H1 (cell line): ENCODE data around the gene SPOPL. TPM values are rescaled to one million over a fixed set of nuclear protein-coding genes. Genes with fewer than 3 reads are reported as not detected.

Source experiments
- CTCF ChIA-PET: fragments of 300-600 bp; sonication (Branson Sonifier 250); formaldehyde crosslinking; loops from one replicate; lab custom pipeline; 2021; ENCODE audit not compliant: partially characterized antibody; lab: Charles Lee
- POLR2A ChIA-PET: fragments of 300-600 bp; sonication (Branson Sonifier 250); formaldehyde crosslinking; loops from one replicate; lab custom pipeline; 2021; ENCODE audit warnings: inconsistent platforms; ENCODE audit not compliant: partially characterized antibody; lab: Charles Lee
- DNase-seq, 2 experiments: peaks; one replicate each; pipeline versions ENCODE4 v3.0.0 to v3.0.0-alpha.2; 2010 to 2022; ENCODE audit warnings: low spot score in 2 of 2, low read depth in 1 of 2, mixed read lengths in 1 of 2
- FAIRE-seq: peaks from 2 replicates; lab custom pipeline; 2011; peaks lifted over from hg19 to GRCh38; lab: Jason Lieb, UNC
- H2AFZ ChIP-seq: 2 replicates; pipeline ENCODE4 v1.8.1; 2012; ENCODE audit warnings: low read length, inconsistent platforms
- H2AK5ac ChIP-seq: 2 replicates; pipeline ENCODE4 v1.6.1; 2013; ENCODE audit warnings: low read depth, low read length
- H2BK120ac ChIP-seq: replicated peaks from 2 replicates; pipeline ENCODE3; 2013; ENCODE audit warnings: low read depth, low read length, inconsistent platforms
- H2BK12ac ChIP-seq: 2 replicates; pipeline ENCODE4 v1.6.1; 2013; ENCODE audit warnings: low read depth, low read length
- H2BK15ac ChIP-seq: 2 replicates; pipeline ENCODE4 v1.6.1; 2013; ENCODE audit warnings: low read length
- H2BK20ac ChIP-seq: 2 replicates; pipeline ENCODE4 v1.6.1; 2013; ENCODE audit warnings: low read length
- H2BK5ac ChIP-seq: 2 replicates; pipeline ENCODE4 v1.6.1; 2013; ENCODE audit warnings: low read depth, low read length
- H3K14ac ChIP-seq: 2 replicates; pipeline ENCODE4 v1.6.1; 2013; ENCODE audit warnings: inconsistent platforms; ENCODE audit not compliant: insufficient read length
- H3K18ac ChIP-seq: 2 replicates; pipeline ENCODE4 v1.6.1; 2013; ENCODE audit warnings: low read length; ENCODE audit errors: extremely low read depth
- H3K23ac ChIP-seq: 2 replicates; pipeline ENCODE4 v1.6.1; 2013; ENCODE audit warnings: inconsistent platforms; ENCODE audit not compliant: insufficient read length
- H3K23me2 ChIP-seq: 2 replicates; pipeline ENCODE4 v1.6.1; 2013; ENCODE audit warnings: low read depth, low read length
- H3K27ac ChIP-seq: 2 replicates; pipeline ENCODE4 v1.6.1; 2011; ENCODE audit warnings: low read depth, low read length, inconsistent platforms
- H3K27me3 ChIP-seq, 4 experiments: replicated peaks in 1 of 4; 1 replicate in 1 of 4; 2 replicates in 3 of 4; pipeline versions ENCODE4 v1.6.1 to v1.8.1; 2011 to 2013; ENCODE audit warnings: low read length in 3 of 4, mild to moderate bottlenecking in 3 of 4, inconsistent platforms in 2 of 4, mixed read lengths in 2 of 4, moderate library complexity in 1 of 4; ENCODE audit not compliant: control insufficient read depth in 3 of 4, insufficient read depth in 3 of 4; ENCODE audit errors: extremely low read depth in 1 of 4
- H3K36me3 ChIP-seq, 4 experiments: 2 replicates each; pipeline versions ENCODE4 v1.6.1 to v1.8.1; 2011 to 2013; ENCODE audit warnings: mild to moderate bottlenecking in 4 of 4, low read length in 3 of 4, moderate library complexity in 2 of 4, control low read depth in 1 of 4, inconsistent platforms in 1 of 4; ENCODE audit not compliant: insufficient read depth in 4 of 4, control insufficient read depth in 2 of 4
- H3K4ac ChIP-seq: replicated peaks from 2 replicates; pipeline ENCODE3; 2013; ENCODE audit warnings: low read length, low read depth, mixed read lengths, inconsistent platforms; ENCODE audit not compliant: insufficient read length
- H3K4me1 ChIP-seq, 4 experiments: replicated peaks in 1 of 4; 1 replicate in 1 of 4; 2 replicates in 3 of 4; pipeline versions ENCODE4 v1.6.1 to v1.8.1; 2011 to 2013; ENCODE audit warnings: low read length in 3 of 4, inconsistent platforms in 2 of 4, mixed read lengths in 1 of 4; ENCODE audit not compliant: insufficient read depth in 4 of 4, control insufficient read depth in 3 of 4
- H3K4me2 ChIP-seq, 2 experiments: 2 replicates each; pipeline versions ENCODE4 v1.6.1 to v1.8.1; 2011 to 2013; ENCODE audit warnings: low read depth in 2 of 2, low read length in 2 of 2, control low read depth in 1 of 2, inconsistent platforms in 1 of 2, mild to moderate bottlenecking in 1 of 2; ENCODE audit not compliant: insufficient read depth in 1 of 2
- H3K4me3 ChIP-seq, 4 experiments: fragments of 200-600, 300-600 bp in 1 of 4; sonication (generic), shearing (Covaris generic), sonication (Bioruptor Twin) in 1 of 4; 2 replicates each; pipeline versions ENCODE4 v1.5.1 to v1.8.1; 2011 to 2016; ENCODE audit warnings: low read length in 4 of 4, low read depth in 3 of 4, control low read depth in 2 of 4, inconsistent platforms in 2 of 4, mild to moderate bottlenecking in 2 of 4, mixed read lengths in 1 of 4, moderate library complexity in 1 of 4; ENCODE audit not compliant: insufficient read depth in 2 of 4; ENCODE audit errors: extremely low read depth in 1 of 4
- H3K56ac ChIP-seq: replicated peaks from 2 replicates; pipeline ENCODE3; 2013; ENCODE audit warnings: low read depth, mild to moderate bottlenecking, mixed read lengths, low read length, inconsistent platforms; ENCODE audit not compliant: insufficient read length
- H3K79me1 ChIP-seq: 2 replicates; pipeline ENCODE4 v1.6.1; 2013; ENCODE audit warnings: low read depth, low read length, control low read depth
- H3K79me2 ChIP-seq, 2 experiments: 2 replicates each; pipeline versions ENCODE4 v1.6.1 to v1.8.1; 2012 to 2013; ENCODE audit warnings: low read length in 2 of 2, mild to moderate bottlenecking in 2 of 2, inconsistent platforms in 1 of 2; ENCODE audit not compliant: insufficient read depth in 2 of 2, control insufficient read depth in 1 of 2
- H3K9ac ChIP-seq, 4 experiments: replicated peaks in 1 of 4; 1 replicate in 1 of 4; 2 replicates in 3 of 4; pipeline versions ENCODE4 v1.6.1 to v1.8.1; 2011 to 2013; ENCODE audit warnings: low read depth in 3 of 4, low read length in 3 of 4, control low read depth in 2 of 4, mild to moderate bottlenecking in 2 of 4, moderate library complexity in 2 of 4, inconsistent platforms in 1 of 4; ENCODE audit errors: extremely low read depth in 1 of 4
- H3K9me3 ChIP-seq, 2 experiments: 2 replicates each; pipeline versions ENCODE4 v1.6.1 to v1.8.1; 2012 to 2013; ENCODE audit warnings: mild to moderate bottlenecking in 2 of 2, moderate library complexity in 2 of 2, control low read depth in 1 of 2, inconsistent platforms in 1 of 2, low read depth in 1 of 2, low read length in 1 of 2, mixed read lengths in 1 of 2; ENCODE audit not compliant: insufficient read depth in 2 of 2
- H4K20me1 ChIP-seq, 2 experiments: replicated peaks in 1 of 2; 2 replicates each; pipeline versions ENCODE3 to v1.8.1; 2011 to 2013; ENCODE audit warnings: inconsistent platforms in 2 of 2, low read length in 2 of 2, mild to moderate bottlenecking in 1 of 2; ENCODE audit not compliant: insufficient read depth in 2 of 2, control insufficient read depth in 1 of 2
- H4K5ac ChIP-seq: 2 replicates; pipeline ENCODE4 v1.6.1; 2013; ENCODE audit warnings: low read length, low read depth, mixed read lengths, inconsistent platforms; ENCODE audit not compliant: insufficient read length
- H4K8ac ChIP-seq: 2 replicates; pipeline ENCODE4 v1.8.0; 2013; ENCODE audit warnings: mild to moderate bottlenecking, moderate library complexity, low read length, inconsistent platforms; ENCODE audit not compliant: insufficient read depth; ENCODE audit errors: extremely low read depth
- H4K91ac ChIP-seq: replicated peaks from 2 replicates; pipeline ENCODE3; 2013; ENCODE audit warnings: low read length, mixed read lengths, inconsistent platforms; ENCODE audit not compliant: insufficient read length
- EP300 ChIP-seq, 2 experiments: IDR thresholded peaks; 1 replicate in 1 of 2; 2 replicates in 1 of 2; pipeline ENCODE4 v1.6.1; 2011 to 2012; ENCODE audit warnings: low read depth in 2 of 2, low read length in 2 of 2, mild to moderate bottlenecking in 2 of 2, borderline replicate concordance in 1 of 2, inconsistent platforms in 1 of 2, moderate library complexity in 1 of 2
- EZH2 ChIP-seq: fragments of 200-600 bp; sonication (generic); IDR thresholded peaks from 2 replicates; pipeline ENCODE4 v1.7.1; 2012; ENCODE audit warnings: low read depth, mild to moderate bottlenecking, moderate library complexity, low read length, inconsistent platforms; ENCODE audit not compliant: severe bottlenecking
- HDAC2 ChIP-seq, 2 experiments: fragments of 300-600 bp in 1 of 2; sonication (generic) in 1 of 2; IDR thresholded peaks; 2 replicates each; pipeline ENCODE4 v1.6.1; 2011 to 2012; ENCODE audit warnings: low read depth in 2 of 2, low read length in 2 of 2, mild to moderate bottlenecking in 2 of 2, moderate library complexity in 2 of 2, borderline replicate concordance in 1 of 2, inconsistent platforms in 1 of 2
- JUN ChIP-seq: IDR thresholded peaks from 2 replicates; pipeline ENCODE4 v1.6.1; 2011; ENCODE audit warnings: low read depth, mild to moderate bottlenecking, improper control_type of control experiment, low read length
- KDM5A ChIP-seq: fragments of 200-600 bp; IDR thresholded peaks from 2 replicates; pipeline ENCODE4 v1.7.1; 2012; ENCODE audit warnings: mild to moderate bottlenecking, low read length, inconsistent platforms, mixed read lengths
- MAFK ChIP-seq: IDR thresholded peaks from 2 replicates; pipeline ENCODE4 v1.6.1; 2012; ENCODE audit warnings: low read depth, mild to moderate bottlenecking, improper control_type of control experiment, low read length
- NRF1 ChIP-seq: IDR thresholded peaks from 2 replicates; pipeline ENCODE4 v1.6.1; 2011; ENCODE audit warnings: mild to moderate bottlenecking, low read depth, low read length, improper control_type of control experiment
- SIX5 ChIP-seq: IDR thresholded peaks from 2 replicates; pipeline ENCODE4 v1.6.1; 2011; ENCODE audit warnings: mild to moderate bottlenecking, low read depth, low read length
- SP2 ChIP-seq: IDR thresholded peaks from 2 replicates; pipeline ENCODE4 v1.6.1; 2012; ENCODE audit warnings: mild to moderate bottlenecking, low read length, inconsistent platforms
- SP4 ChIP-seq: IDR thresholded peaks from 2 replicates; pipeline ENCODE4 v1.6.1; 2012; ENCODE audit warnings: low read length, inconsistent platforms
- TAF7 ChIP-seq: optimal IDR thresholded peaks from 2 replicates; pipeline ENCODE3; 2011; ENCODE audit warnings: low read depth, mild to moderate bottlenecking, inconsistent platforms, low read length, moderate library complexity, borderline replicate concordance
- TEAD4 ChIP-seq: IDR thresholded peaks from 2 replicates; pipeline ENCODE4 v1.6.1; 2012; ENCODE audit warnings: low read depth, low read length, inconsistent platforms, mixed read lengths
- WGBS, 2 experiments: shearing (Covaris generic) in 1 of 2; methylation state at CpG; one replicate each; pipeline versions ENCODE4 v1.1.6 to v1.1.7; 2013 to 2015; ENCODE audit warnings: low lambda C conversion rate in 2 of 2, mixed read lengths in 2 of 2, inconsistent platforms in 1 of 2, low coverage in 1 of 2, missing lambda C conversion rate in 1 of 2; ENCODE audit not compliant: insufficient replicate concordance in 2 of 2, insufficient coverage in 1 of 2, insufficient read length in 1 of 2; ENCODE audit errors: extremely low coverage in 1 of 2, missing lambda C conversion rate in 1 of 2; 5-methylcytosine and 5-hydroxymethylcytosine counted together
- polyA plus RNA-seq, 7 experiments: library from polyadenylated mRNA; depleted of rRNA in 3 of 7; stranded (reverse) in 5 of 7; unstranded in 2 of 7; fragments of >200 nt in 5 of 7; fragments of 200-250 nt in 2 of 7; gene quantifications; 1 replicate in 5 of 7; 2 replicates in 1 of 7; 4 replicates in 1 of 7; pipeline versions ENCODE4 v1.2.1 to v1.2.3, GENCODE V29; 2011 to 2013; ENCODE audit warnings: missing spikeins in 2 of 7, mixed read lengths in 2 of 7
- total RNA-seq: library from RNA; stranded (reverse); fragmentation: NEBNext Ultra II Directional; extraction: Animal tissue kit (Norgen Biotek cat#: 25700); gene quantifications from 2 replicates; pipeline ENCODE4 v1.2.1, GENCODE V29; 2021
- TF ChIP-seq, protein P1 (sequence below): IDR thresholded peaks from 2 replicates; pipeline ENCODE4 v1.6.1; 2012; ENCODE audit warnings: inconsistent platforms

SPOPL gene
- total and polyA plus RNA-seq, 2 of the 8 experiments (the other 6 are each of a cell fraction or from before 2014, with no cell fraction given): 1.9 to 14.5 TPM

DNA sequence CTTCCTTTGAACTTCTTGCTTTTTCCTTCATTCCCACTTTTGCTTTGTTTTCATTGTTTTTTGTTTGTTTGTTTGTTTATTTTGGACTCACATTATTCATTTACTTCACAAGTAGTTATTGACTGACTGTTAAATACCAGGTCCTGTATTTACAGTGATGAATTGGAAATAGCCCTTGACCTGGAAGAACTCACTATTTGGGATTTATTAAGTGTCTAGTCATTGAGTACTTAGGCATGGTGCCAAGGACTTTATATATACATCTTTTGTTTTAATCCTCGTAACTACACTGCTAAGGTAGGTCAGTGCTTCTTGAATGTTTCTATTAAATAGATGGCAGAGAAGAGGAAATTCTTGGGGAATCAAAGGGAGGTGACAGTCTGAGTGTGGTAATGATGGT lies 11.1 kb downstream of the SPOPL start:
- Histone ChIP-seq H3K4ac (no peak overlapping the region), H3K4me1 (peaks cover 4 to 9% (median 4%) of the 10 kb centered on the region in 4 experiments; a peak in 5 of 7 replicates), H2BK20ac (no peak overlapping the region)
- no peak for TF ChIP-seq MAFK
- TF ChIP-seq JUN: no peak
- no peak for TF ChIP-seq EZH2
- TF ChIP-seq TEAD4: no peak
- TF ChIP-seq SP2: no peak
- TF ChIP-seq SP4: no peak
- TF ChIP-seq SIX5: no peak
- TF ChIP-seq NRF1: no peak
- TF ChIP-seq EP300 (IDR thresholded peaks at IDR 0.05; ENCODE audit: borderline replicate concordance in 1 of 2, low read depth in 2 of 2, low read length in 2 of 2): no peak
- TF ChIP-seq KDM5A: no peak
- no peak for TF ChIP-seq TAF7
- TF ChIP-seq, protein P1, sequence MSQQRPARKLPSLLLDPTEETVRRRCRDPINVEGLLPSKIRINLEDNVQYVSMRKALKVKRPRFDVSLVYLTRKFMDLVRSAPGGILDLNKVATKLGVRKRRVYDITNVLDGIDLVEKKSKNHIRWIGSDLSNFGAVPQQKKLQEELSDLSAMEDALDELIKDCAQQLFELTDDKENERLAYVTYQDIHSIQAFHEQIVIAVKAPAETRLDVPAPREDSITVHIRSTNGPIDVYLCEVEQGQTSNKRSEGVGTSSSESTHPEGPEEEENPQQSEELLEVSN: no peak
- no peak for TF ChIP-seq HDAC2 (IDR thresholded peaks at IDR 0.05; ENCODE audit: borderline replicate concordance in 1 of 2, low read depth in 2 of 2, low read length in 2 of 2)

More for the DNA sequence above, 11.1 kb downstream of the SPOPL start:
- FAIRE-seq (no peak), DNase-seq (no peak)
- H3K23me2 ChIP-seq: no peaks in the 10 kb centered on the region
- H2BK120ac ChIP-seq: no peak overlapping the region
- H3K36me3 ChIP-seq: no peaks in the 10 kb centered on the region
- peaks cover 0 to 97% of the 10 kb centered on the region in 2 experiments; a peak in 3 of 4 replicates for H3K79me2 ChIP-seq
- H3K79me1 ChIP-seq: peaks cover 5% of the 10 kb centered on the region; the same call in 1 of the 2 replicates
- H3K23ac ChIP-seq: no peak overlapping the region
- H2BK15ac ChIP-seq: no peak overlapping the region
- no peak overlapping the region for H4K8ac ChIP-seq
- no peak overlapping the region for H3K4me3 ChIP-seq
- no peak overlapping the region for H2AFZ ChIP-seq
- no peaks in the 10 kb centered on the region for H3K27me3 ChIP-seq
- H2BK12ac ChIP-seq: no peak overlapping the region
- H4K5ac ChIP-seq: no peak overlapping the region
- H3K9me3 ChIP-seq: no peaks in the 10 kb centered on the region
- ChIA-PET POLR2A (interaction anchor here (1.2 to 2.3 kb wide), 3 partner anchors 9 to 12 kb away, joined by 3 to 8 read pairs (median 3); partner anchors contain the start of gene SPOPL), CTCF (interaction anchor here (1.5 kb wide), 1 partner anchor 249 kb away, joined by 3 read pairs; no protein-coding TSS in a partner anchor)
- no peak overlapping the region for H3K4me2 ChIP-seq
- H2AK5ac ChIP-seq: no peak overlapping the region
- H3K56ac ChIP-seq: peak overlapping the region; percentile 39
- H4K91ac ChIP-seq: no peak overlapping the region
- H3K18ac ChIP-seq: no peak overlapping the region
- no peak overlapping the region for H3K27ac ChIP-seq
- no peak overlapping the region for H3K14ac ChIP-seq
- peaks cover 0 to 4% of the 10 kb centered on the region in 2 experiments for H4K20me1 ChIP-seq
- WGBS, 2 experiments: 97% methylated on average over 1 of the region's 1 CpG; no CpG with 5 or more reads in 1 of the 2 experiments
- H2BK5ac ChIP-seq: no peak overlapping the region
- H3K9ac ChIP-seq: no peak overlapping the region
